ENCODE measurements around the gene ANKMY1.

Gene ANKMY1

GRCh38 chr2:240597054-240597418, 39.2 kb upstream of the ANKMY1 start (continued):
- no peak for TF ChIP-seq ZNF565 (CRISPR knock-in tag; conservative IDR thresholded peaks at IDR 0.05; ENCODE audit: low read depth)
- TF ChIP-seq ISL1 (CRISPR knock-in tag; IDR thresholded peaks at IDR 0.05): no peak

- no peak for ATAC-seq
- TF ChIP-seq PATZ1 (CRISPR knock-in tag; IDR thresholded peaks at IDR 0.05; ENCODE audit: borderline replicate concordance) (no peak), ZC3H10 (CRISPR knock-in tag; IDR thresholded peaks at IDR 0.05) (no peak), CSDC2 (CRISPR knock-in tag; IDR thresholded peaks at IDR 0.05) (no peak), GLIS3 (CRISPR knock-in tag; IDR thresholded peaks at IDR 0.05) (no peak), ZFP30 (CRISPR knock-in tag; IDR thresholded peaks at IDR 0.05) (no peak), ZNF70 (CRISPR knock-in tag; IDR thresholded peaks at IDR 0.05) (no peak), ZNF8 (CRISPR knock-in tag; IDR thresholded peaks at IDR 0.05) (no peak), TSHZ2 (CRISPR knock-in tag; IDR thresholded peaks at IDR 0.05) (no peak), ZNF565 (CRISPR knock-in tag; conservative IDR thresholded peaks at IDR 0.05; ENCODE audit: low read depth) (no peak), TOX (CRISPR knock-in tag; IDR thresholded peaks at IDR 0.05; ENCODE audit: borderline replicate concordance) (no peak), ESRRG (CRISPR knock-in tag; IDR thresholded peaks at IDR 0.05) (no peak), RARB (CRISPR knock-in tag; IDR thresholded peaks at IDR 0.05) (no peak), TCF4 (CRISPR knock-in tag; IDR thresholded peaks at IDR 0.05; ENCODE audit: borderline replicate concordance) (no peak), ARNTL (CRISPR knock-in tag; IDR thresholded peaks at IDR 0.05; ENCODE audit: borderline replicate concordance, low read depth) (no peak), OSR1 (CRISPR knock-in tag; IDR thresholded peaks at IDR 0.05) (no peak), SNAI2 (CRISPR knock-in tag; IDR thresholded peaks at IDR 0.05) (no peak)
Measured at GRCh38 chr2:240596491-240596931, 38.7 kb upstream of the ANKMY1 start.

- TF ChIP-seq TCF4 (CRISPR knock-in tag; IDR thresholded peaks at IDR 0.05; ENCODE audit: borderline replicate concordance): no peak
- TF ChIP-seq ESRRG (CRISPR knock-in tag; IDR thresholded peaks at IDR 0.05): no peak
- TF ChIP-seq CSRNP3 (CRISPR knock-in tag; IDR thresholded peaks at IDR 0.05): no peak
- TF ChIP-seq RARB (CRISPR knock-in tag; IDR thresholded peaks at IDR 0.05): no peak
- no peak for TF ChIP-seq CSDC2 (CRISPR knock-in tag; IDR thresholded peaks at IDR 0.05)
- no peak for TF ChIP-seq BACH2 (CRISPR knock-in tag; IDR thresholded peaks at IDR 0.05; ENCODE audit: borderline replicate concordance)
- TF ChIP-seq ZNF8 (CRISPR knock-in tag; IDR thresholded peaks at IDR 0.05): no peak
- ATAC-seq: no peak
Measured at GRCh38 chr2:240596080-240596460, 38.3 kb upstream of the ANKMY1 start.

- TF ChIP-seq TOX (CRISPR knock-in tag; IDR thresholded peaks at IDR 0.05; ENCODE audit: borderline replicate concordance): no peak
- ATAC-seq: peak; percentile 67
Measured at GRCh38 chr2:240595381-240596079, 37.7 kb upstream of the ANKMY1 start.

- ATAC-seq: no peak
- TF ChIP-seq POU6F1 (CRISPR knock-in tag; IDR thresholded peaks at IDR 0.05; ENCODE audit: borderline replicate concordance, low read depth) (no peak), PATZ1 (CRISPR knock-in tag; IDR thresholded peaks at IDR 0.05; ENCODE audit: borderline replicate concordance) (no peak), CSRNP3 (CRISPR knock-in tag; IDR thresholded peaks at IDR 0.05) (no peak), ZNF8 (CRISPR knock-in tag; IDR thresholded peaks at IDR 0.05) (no peak), RARB (CRISPR knock-in tag; IDR thresholded peaks at IDR 0.05) (no peak), ZFP3 (CRISPR knock-in tag; IDR thresholded peaks at IDR 0.05) (no peak)
Measured at GRCh38 chr2:240594511-240595380, 37.0 kb upstream of the ANKMY1 start.
